COLO668 (cell line): ENCODE results near the gene FRMPD4.

Experiments
- DNase-seq: peaks from one replicate; lab custom pipeline; 2025; ENCODE audit not compliant: unreplicated experiment; lab: John Stamatoyannopoulos, UW

Gene FRMPD4

DNA sequence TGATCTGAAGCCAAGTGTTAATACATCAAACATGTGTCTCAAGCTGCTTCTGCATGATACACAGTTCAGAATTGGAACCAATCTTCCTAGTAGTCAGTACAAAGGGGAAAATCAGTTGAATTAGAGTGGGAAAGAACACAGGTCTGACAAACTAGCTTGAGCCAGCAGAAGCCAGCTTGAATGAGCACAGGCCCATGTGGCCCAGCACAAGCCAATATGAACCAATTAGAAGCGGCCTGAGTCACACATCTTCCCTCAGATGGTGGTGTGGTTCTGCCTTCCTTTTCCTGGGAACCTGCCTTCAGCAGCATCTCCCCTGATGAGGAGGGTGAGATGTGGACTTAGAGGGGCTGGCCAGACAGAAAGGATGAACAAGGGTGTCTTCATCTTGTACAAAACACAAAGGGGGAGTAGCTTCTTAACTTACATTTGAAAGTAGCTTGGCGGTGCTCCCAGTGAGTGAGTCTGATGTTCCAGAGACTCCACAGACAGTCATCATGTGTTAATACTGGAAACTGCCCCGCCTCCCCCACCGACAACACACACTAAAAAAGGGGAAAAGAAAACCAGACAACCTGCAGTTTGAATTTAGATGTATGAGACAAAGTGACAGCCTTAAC, 72.0 kb downstream of the FRMPD4 start:
- no peak for DNase-seq

DNA sequence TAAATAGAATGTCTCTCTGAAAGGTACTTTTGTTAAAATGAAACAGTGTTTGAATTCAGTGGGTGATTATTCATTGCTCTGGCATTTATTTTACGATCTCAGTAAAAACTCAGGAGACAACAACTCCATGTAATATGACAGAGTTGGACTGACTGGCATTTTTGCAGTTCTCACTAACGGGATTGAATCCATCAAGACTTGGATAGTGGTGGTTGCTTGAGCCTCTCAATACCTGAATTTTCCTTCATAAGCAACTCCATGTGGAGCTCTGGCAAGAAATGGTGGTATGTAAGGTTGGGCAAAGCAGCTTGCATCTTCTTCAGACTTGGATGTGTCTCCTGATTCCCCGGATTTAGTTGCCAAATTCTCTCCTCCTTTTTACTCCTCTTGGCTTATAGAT, 72.7 kb downstream of the FRMPD4 start:
- no peak for DNase-seq

DNA sequence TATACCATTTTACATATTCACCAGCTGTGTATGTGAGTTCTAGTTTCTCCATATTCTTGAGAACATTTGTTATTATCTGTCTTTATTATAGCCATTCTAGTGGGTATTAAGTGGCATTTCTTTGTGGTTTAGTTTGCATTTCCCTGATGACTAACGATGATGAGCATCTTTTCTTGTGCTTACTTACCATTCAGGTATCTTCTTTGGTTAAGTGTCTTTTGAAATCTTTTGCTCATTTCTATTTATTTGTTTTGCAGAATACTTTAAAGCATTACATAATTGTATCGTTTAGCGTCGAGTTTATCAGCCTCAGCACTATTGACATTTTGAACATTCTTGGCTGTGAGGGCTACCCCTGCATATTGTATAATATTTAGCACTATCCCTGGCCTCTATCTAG, 85.4 kb downstream of the FRMPD4 start:
- DNase-seq: no peak

DNA sequence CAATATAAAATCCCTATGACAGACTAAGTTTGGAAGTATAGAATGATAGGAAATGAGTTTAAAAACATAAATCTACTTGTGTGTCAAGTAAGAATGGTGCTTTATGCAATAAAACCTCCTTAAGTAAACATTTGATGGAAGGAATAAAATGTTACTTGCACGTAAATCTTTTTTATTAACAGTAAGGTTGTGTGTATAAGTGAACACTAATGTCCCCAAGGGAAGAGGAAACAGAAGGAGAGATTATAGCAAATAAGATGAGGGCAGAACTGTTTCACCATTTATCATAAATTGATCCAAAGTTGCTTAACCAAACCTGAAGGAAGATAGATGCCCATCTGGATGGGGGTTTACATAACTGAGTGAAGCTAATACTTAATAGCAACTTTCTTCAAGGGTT, 86.8 kb downstream of the FRMPD4 start:
- DNase-seq: no peak

DNA sequence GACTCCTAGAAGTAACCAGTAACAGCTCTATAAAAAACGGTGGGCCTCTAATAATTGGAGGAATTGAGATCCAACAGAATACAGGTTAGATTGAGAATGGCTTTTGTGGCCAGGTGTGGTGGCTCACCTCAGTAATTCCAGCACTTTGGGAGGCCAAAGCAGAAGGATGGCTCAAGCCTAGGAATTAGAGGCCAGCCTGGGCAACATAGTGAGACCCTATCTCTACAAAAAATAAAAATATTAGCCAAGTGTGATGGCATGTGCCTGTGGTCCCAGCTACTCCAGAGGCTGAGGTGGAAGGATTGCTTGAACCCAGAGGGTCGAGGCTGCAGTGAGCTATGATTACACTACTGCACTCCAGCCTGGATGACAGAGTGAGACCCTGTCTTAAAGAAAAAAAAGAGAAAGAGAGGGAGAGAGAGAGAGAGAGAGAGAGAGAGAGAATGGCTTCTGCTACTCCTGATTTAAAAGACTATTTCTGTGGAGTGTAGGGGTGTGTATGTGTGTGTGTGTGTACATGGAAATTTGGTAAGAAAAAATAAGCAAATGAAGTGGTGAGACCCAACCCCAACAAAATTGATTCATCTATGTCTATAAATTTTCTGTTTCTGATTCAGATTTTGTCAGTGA, 89.3 kb downstream of the FRMPD4 start:
- DNase-seq: no peak

DNA sequence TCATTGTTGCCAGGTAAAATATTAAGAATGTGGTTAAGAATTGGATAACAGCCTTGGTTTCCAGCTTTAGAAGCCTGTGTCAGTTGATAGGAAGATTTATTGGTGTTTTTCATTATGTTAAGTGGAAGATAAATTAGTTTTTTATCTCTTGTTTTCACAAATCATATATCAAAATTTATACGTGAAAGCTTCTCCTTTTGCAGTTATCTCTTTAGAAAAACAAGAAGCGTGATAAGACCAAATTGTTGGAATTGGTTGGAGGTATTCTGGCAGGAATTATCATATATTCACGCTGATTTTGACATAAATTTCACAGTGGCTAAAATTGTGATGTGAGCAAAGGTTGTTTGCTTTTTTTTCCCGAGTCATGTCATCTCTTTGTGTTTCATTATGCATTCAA, 90.6 kb downstream of the FRMPD4 start:
- no peak for DNase-seq

DNA sequence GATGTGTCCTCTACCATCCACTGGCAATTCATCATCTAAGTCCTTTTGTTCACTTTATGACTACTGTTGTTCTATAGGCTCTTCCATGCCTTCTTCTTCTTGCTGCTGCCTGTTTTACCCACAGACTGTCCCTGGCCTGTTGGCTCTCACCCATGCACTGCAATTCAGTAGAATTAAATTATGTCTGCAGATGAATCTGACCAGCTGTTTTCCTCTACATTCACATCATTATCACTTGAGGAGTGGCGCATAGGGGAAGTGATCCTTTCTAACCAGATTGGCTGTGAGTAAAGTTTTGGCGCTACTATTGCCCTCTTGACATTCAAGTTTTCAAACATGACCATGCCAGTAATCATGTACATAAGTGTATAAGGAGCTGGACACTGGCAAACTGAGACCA, 91.7 kb downstream of the FRMPD4 start:
- DNase-seq: no peak

DNA sequence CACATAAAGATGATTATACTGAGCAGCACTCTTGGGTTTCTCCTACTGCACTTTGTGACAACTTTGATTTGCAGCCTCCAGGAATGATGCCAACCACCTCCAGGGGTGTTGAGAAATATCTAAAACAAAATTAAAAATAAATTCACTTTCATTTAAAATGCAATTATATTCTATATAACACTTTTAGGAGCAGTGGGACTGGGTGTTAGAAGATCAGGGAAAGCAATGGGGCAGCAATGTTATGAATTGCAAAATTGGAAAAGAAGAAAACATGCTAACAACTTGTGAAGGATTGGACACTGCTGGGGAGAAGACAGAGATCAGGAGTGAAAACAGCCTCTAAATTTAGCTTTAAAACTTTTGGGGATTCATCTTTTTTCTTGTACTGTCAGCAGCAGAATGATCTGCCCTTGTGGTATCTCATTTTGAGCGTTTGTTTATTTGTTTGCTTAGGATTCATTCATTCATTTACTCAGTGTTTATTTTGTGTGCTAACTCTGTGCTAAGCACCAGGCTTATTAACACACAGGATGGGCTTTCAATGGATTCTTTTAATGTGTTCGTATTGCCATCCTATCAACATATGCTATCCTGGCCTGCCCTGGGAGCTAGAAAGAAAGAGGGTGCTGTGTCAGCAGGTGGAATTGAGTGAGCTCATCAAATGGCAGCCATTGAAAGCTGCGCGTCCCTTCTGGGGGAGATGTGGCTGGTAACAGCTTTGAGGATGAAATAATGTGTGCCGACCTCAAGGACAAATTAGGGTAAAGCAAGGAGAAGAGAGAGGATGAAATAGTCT, 96.5 kb downstream of the FRMPD4 start:
- no peak for DNase-seq

DNA sequence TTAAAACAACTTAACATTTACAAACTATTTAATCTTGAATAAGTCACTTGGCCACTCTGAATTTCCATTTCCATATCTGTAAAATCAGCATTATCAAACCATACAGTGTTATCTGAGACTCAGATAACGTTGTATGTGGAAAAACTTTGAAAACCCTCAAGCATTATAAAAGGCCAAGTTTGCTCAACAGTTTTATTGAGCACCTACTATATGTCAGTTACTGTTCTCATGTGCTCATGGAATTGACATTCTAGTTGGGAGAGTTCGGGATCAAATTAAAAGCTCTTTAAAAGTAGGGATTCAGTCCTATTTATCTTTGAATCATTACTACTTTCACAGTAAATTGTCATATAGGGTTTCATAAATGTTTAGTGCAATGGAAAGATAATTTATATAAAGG, 97.9 kb downstream of the FRMPD4 start:
- no peak for DNase-seq

DNA sequence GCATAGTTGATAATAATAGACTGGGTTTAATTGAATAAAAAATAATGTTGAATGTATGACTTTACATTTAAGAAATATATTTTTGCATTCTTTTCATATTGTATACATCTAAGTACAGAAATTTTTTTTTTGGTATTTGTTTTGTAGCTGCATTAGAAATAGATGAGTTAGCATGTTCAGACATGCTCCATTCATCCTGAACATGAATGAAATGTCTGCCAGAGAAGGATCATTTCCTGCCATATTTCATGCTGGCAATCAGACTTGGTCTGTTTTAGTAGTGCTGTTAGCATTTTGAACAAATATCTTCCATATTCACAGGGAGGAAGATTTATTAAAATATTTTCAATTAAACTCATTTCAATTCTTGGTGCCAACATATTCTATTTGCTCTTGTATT, 98.9 kb downstream of the FRMPD4 start:
- no peak for DNase-seq

DNA sequence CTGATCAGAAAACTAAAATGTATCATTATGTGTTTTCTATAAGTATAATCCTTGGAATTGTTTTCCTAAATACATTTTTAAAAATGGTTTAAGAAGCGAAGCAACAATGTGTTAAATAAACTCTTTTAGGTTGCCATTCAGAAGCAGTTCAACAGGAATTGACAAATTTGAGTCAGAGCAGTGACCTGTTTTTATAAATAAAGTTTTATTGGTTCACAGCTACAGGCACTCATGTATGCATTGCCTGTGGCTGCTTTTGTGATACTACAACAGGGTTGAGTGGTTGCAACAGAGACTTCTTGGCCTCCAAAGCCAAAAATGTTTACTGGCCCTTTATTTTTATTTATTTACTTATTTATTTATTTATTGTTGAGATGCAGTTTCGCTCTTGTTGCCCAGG, 99.5 kb downstream of the FRMPD4 start:
- no peak for DNase-seq

DNA sequence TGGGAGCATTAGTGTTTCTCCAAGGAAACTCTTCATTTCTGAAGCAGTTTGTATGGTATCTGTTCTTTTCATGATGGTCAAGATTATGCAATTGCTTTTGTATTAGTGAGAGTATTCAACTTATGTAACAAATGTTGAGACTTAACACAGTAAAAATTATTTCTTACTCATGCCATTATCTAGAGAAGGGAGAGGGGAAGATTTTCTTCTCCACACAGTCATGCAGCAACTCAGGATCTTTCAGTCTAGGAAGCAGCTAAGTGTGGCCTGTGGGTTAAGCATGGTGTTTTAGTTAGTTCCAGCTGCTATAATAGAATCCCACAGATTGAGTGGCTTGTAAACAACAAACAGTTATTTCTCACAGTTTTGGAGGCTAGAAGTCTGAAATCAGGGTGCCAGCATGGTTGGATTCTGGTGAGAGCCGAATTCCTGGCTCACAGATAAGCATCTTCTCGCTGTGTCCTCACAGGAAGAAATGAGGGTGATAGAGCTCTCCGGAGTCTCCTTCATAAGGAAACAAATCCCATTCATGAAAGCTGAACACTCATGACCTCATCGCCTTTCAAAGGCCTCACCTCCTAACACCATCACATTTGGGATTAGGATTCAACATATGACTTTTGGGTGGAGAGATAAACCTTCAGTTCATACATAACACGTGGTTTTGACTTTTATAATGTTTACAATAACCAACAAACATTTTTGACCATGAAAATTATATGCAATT, 101.2 kb downstream of the FRMPD4 start:
- DNase-seq: no peak

DNA sequence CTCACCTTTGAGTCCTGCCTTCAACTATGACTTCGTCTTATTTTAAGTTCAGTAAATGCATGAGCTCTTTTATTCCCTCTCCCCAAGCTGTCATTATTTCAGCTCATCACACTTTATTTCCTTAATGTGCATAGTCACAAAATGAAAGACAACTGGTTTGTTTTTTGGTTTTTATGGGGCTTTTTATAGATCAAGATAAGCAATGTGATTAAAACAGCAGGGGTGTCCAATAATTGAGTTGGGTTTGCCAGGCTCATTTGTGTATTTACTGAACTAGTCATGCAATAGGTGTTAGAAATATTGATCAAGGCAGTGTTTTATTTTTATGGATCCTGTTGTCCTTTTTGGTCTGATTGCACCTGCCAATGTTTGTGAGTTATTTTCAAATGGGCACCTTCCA, 102.2 kb downstream of the FRMPD4 start:
- DNase-seq: no peak

DNA sequence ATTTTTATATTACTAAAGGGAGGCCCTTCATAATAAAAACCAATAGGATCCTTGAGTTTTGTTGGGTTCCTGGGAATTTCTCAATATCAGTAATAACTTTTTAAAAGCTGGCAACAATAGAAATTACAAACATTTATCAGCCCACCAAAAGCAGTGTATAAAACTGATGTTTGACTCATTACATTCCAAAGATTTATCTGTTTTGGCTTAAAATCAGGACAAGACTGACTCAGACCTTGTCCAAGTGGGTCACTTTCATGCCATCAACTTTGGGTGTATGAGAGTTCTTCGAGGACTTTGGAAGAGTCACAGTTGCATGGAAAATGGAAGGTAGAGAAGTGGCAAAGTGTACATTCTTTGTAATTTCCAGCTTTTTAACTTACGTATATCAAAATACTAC, 102.8 kb downstream of the FRMPD4 start:
- DNase-seq: no peak

DNA sequence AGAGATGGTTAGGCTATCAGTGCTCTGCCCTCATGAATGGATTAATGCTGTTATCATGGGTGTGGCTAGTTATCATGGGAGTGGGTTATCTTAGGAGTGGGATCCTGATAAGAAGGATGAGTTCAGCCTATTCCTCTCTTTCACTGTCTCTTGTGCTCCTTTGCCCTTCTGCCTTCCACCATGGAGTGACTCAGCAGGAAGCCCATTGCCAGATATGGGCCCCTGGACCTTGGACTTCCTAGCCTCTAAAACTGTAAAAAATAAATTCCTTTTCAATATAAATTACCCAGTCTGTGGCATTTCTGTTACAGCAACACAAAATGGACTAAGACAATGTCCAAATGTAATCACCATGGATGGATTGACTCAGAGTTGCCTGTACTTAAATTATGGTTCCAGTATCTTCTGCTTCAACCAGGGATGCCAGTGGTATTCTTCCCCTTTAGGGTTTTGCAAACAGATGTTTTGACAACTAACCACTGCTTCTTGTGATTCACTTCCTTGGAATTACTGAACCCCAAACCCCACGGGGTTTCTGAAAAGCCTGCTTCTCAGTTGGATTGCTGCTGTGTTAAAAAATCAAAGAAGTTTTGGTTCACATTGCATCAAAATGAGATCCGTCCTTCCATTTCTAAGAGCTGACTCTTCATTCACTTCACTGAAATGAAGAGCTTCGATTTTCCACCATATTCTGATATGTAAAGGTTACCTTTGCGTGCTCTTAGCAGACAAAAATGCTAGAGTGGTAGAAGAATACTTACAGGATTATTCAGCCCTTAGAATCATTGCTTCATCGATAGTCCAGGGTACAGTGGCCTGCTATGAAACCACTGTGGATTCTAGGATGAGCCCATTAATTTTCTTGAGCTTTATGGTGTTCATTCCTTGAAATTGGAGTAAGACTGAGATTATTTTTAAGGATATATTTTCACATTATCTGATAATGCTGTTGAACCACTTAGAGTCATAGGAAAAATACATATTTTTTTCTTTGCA, 107.7 kb downstream of the FRMPD4 start:
- DNase-seq: no peak

DNA sequence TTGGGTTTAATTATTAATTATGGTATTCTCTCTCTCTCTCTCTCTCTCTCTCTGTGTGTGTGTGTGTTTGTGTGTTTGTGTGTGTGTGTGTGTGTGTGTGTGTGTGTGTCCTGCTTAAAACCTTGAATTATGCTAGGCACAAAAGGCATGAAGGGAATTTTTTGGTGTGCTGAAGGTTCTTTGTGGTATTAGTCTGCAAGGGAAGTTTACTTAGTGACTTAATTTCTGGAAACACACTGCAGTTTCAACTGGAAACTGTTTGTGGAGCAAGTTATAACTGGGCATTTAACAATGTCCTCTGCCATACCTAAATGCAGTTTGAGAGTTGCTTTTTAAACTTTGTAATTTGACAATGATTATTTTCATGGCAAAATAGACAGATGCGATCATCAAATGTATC, 111.7 kb downstream of the FRMPD4 start:
- DNase-seq: no peak

DNA sequence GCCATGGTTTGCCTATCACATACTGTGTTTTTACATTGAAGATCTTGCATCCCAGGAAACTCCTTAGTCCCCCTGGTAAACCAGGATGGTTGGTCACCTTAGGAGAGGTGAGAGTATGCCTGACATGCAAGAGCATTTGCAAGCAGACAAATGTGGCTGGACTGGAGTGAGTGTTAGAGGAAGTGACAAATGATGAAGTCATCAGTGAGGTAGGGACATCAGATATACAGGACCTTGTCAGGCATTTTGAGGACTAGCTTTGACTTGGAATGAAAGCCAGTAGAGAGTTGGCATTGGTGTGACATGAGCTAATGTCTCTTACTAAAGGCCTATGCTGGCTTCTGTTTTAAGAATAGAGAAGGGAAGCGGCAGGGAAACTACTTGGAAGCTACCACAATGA, 124.9 kb downstream of the FRMPD4 start:
- no peak for DNase-seq

DNA sequence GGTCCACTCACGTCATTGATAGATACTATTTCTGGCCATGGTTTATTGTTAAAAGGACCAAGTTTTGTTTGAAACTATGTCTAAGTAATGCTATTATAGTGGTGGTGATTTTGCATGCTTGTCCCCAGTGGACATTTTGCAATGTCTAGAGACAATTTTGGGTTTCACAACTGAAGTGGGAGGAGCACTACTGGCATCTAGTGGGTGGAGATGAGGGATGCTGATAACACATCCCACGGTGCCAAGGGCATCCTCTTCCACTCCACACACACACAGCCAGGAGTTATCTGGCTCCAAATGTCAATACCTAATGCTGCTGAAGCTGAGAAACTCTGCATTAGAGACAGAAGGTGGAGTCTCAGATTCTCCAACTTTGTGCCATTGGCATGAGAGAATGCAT, 131.2 kb downstream of the FRMPD4 start:
- DNase-seq: no peak

DNA sequence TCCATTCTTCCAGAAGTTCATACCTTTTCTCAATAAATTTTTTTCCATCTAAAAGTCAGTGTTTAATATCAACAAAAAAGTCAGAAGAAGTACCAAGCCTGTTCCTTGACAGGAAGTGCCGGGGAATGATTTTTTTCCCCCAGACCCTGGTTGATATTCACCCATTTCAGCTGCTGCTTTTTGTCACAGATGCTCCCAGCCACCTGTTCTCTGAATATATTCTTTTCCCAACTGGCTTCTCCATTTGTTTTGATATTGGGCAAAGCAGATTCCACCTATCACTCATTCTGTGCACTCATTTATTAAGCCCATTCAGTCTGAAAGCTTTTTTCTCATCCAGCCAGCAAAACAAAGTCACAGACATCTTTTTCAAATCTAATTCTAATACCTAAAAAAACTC, 139.9 kb downstream of the FRMPD4 start:
- no peak for DNase-seq

DNA sequence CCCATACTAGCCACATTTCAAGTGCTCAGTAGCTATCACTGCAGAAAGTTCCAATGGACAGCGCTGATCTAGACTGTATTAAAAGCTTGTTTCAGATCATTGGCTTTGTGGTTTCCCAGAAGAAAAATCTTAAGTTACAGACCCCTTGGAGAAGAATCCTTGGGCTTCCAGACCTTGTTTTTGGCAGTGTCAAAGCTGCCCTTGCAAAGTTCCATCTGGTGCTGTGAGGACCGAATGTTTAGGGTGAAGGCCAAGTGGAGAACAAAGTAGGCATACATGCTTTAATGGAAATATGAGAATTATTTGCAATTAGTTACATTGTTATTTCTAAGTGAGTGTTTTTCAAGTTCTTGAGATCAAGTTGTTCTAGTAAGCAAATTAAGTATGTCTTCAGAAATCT, 144.7 kb downstream of the FRMPD4 start:
- DNase-seq: no peak
